Stimulated activated CD8-positive, alpha-beta memory T cell treated with anti-CD3 and anti-CD28 coated beads, Interleukin-7, amount 100 ng/mL, for 4 hours (primary cell): ENCODE data around the gene PSMD14.
"Not testable (repeated sequence)": the region's sequence is repeated elsewhere in the genome, so short reads cannot be mapped to it uniquely, and the experiment has no call there.

Source experiments
- DNase-seq, 2 donors: peaks; one replicate each; pipeline ENCODE4 v3.0.0-alpha.2; 2020; ENCODE audit warnings: low read depth in 2 of 2

Gene PSMD14

GRCh38 chr2:161335626-161336025 is 27.4 kb downstream of the PSMD14 start:
- no peak for DNase-seq

- no peak for DNase-seq
Observed at GRCh38 chr2:161337247-161337646, 29.0 kb downstream of the PSMD14 start.

GRCh38 chr2:161339532-161339931 is 31.3 kb downstream of the PSMD14 start:
- not testable (repeated sequence) for DNase-seq

- DNase-seq, result not testable (repeated sequence)
Observed at GRCh38 chr2:161340930-161341413, 32.7 kb downstream of the PSMD14 start.

- DNase-seq, result no peak
Observed at GRCh38 chr2:161343235-161343634, 35.0 kb downstream of the PSMD14 start.

- no peak for DNase-seq
Observed at GRCh38 chr2:161344692-161345091, 36.5 kb downstream of the PSMD14 start.

- DNase-seq, result no peak
Observed at GRCh38 chr2:161351678-161352077, 43.5 kb downstream of the PSMD14 start.

- DNase-seq, result no peak
Observed at GRCh38 chr2:161352719-161353118, 44.5 kb downstream of the PSMD14 start.

- no peak for DNase-seq
Observed at GRCh38 chr2:161353543-161353942, 45.3 kb downstream of the PSMD14 start.

- no peak for DNase-seq
Observed at GRCh38 chr2:161354106-161354505, 45.9 kb downstream of the PSMD14 start.

- DNase-seq, result no peak
Observed at GRCh38 chr2:161355106-161355505, 46.9 kb downstream of the PSMD14 start.

GRCh38 chr2:161355983-161356382 is 47.8 kb downstream of the PSMD14 start:
- DNase-seq, result no peak

GRCh38 chr2:161357097-161357496 is 48.9 kb downstream of the PSMD14 start:
- no peak for DNase-seq

- no peak for DNase-seq
Observed at GRCh38 chr2:161358838-161359237, 50.6 kb downstream of the PSMD14 start.

GRCh38 chr2:161360095-161360654 is 52.0 kb downstream of the PSMD14 start:
- not testable (repeated sequence) for DNase-seq

GRCh38 chr2:161362568-161363166 is 54.4 kb downstream of the PSMD14 start:
- DNase-seq, result no peak

GRCh38 chr2:161367675-161368074 is 59.5 kb downstream of the PSMD14 start:
- DNase-seq, result no peak

GRCh38 chr2:161369311-161369710 is 61.1 kb downstream of the PSMD14 start:
- DNase-seq, result no peak

GRCh38 chr2:161370981-161371380 is 62.8 kb downstream of the PSMD14 start:
- DNase-seq, result no peak

- no peak for DNase-seq
Observed at GRCh38 chr2:161371869-161372268, 63.6 kb downstream of the PSMD14 start.

GRCh38 chr2:161373942-161374341 is 65.7 kb downstream of the PSMD14 start:
- DNase-seq, result no peak

GRCh38 chr2:161374446-161374845 is 66.2 kb downstream of the PSMD14 start:
- no peak for DNase-seq

GRCh38 chr2:161379740-161380139 is 71.5 kb downstream of the PSMD14 start:
- no peak for DNase-seq

GRCh38 chr2:161381546-161381945 is 73.3 kb downstream of the PSMD14 start:
- no peak for DNase-seq
